Mesenchymal stem cell (in vitro differentiated cells and primary cell): ENCODE measurements around the gene CROCC.

Source experiments
- DNase-seq: peaks from one replicate; pipeline ENCODE4 v3.0.0-alpha.2; 2013
- H2AFZ ChIP-seq: one replicate; pipeline ENCODE4 v1.6.1; 2013; ENCODE audit warnings: low read depth, mild to moderate bottlenecking, control low read depth, inconsistent platforms, low read length, moderate library complexity
- H2AK5ac ChIP-seq: 2 replicates; pipeline ENCODE4 v1.6.1; 2013; ENCODE audit warnings: low read length, moderate library complexity, mild to moderate bottlenecking, inconsistent platforms; ENCODE audit not compliant: severe bottlenecking
- H2BK120ac ChIP-seq: one replicate; pipeline ENCODE4 v1.6.1; 2013; ENCODE audit warnings: low read depth, mild to moderate bottlenecking, inconsistent platforms, low read length, moderate library complexity
- H2BK12ac ChIP-seq, 2 experiments: one replicate each; pipeline ENCODE4 v1.6.1; 2013; ENCODE audit warnings: inconsistent platforms in 2 of 2, low read length in 2 of 2, mild to moderate bottlenecking in 2 of 2, moderate library complexity in 2 of 2, control low read depth in 1 of 2
- H2BK15ac ChIP-seq: one replicate; pipeline ENCODE4 v1.6.1; 2013; ENCODE audit warnings: mild to moderate bottlenecking, low read depth, inconsistent platforms; ENCODE audit not compliant: poor library complexity, severe bottlenecking
- H2BK5ac ChIP-seq: 2 replicates; pipeline ENCODE4 v1.6.1; 2013; ENCODE audit warnings: low read depth, mild to moderate bottlenecking, low read length, control low read depth, inconsistent platforms; ENCODE audit not compliant: poor library complexity, severe bottlenecking
- H3K14ac ChIP-seq, 2 experiments: one replicate each; pipeline ENCODE4 v1.6.1; 2013; ENCODE audit warnings: inconsistent platforms in 2 of 2, low read length in 2 of 2, control low read depth in 1 of 2, mild to moderate bottlenecking in 1 of 2, moderate library complexity in 1 of 2
- H3K18ac ChIP-seq, 2 experiments: one replicate each; pipeline ENCODE4 v1.6.1; 2013; ENCODE audit warnings: inconsistent platforms in 2 of 2, low read length in 2 of 2, control low read depth in 1 of 2, low read depth in 1 of 2, mild to moderate bottlenecking in 1 of 2
- H3K23ac ChIP-seq, 2 experiments: one replicate each; pipeline ENCODE4 v1.6.1; 2013; ENCODE audit warnings: inconsistent platforms in 2 of 2, low read length in 2 of 2, mild to moderate bottlenecking in 2 of 2, moderate library complexity in 2 of 2, control low read depth in 1 of 2
- H3K27ac ChIP-seq: 2 replicates; pipeline ENCODE4 v1.5.1; 2013; ENCODE audit warnings: mild to moderate bottlenecking, moderate library complexity, low read length, control low read depth, inconsistent platforms; ENCODE audit not compliant: poor library complexity, severe bottlenecking
- H3K27me3 ChIP-seq, 2 experiments: 2 replicates each; pipeline versions ENCODE4 v1.6.1 to v1.7.0; 2013; ENCODE audit warnings: low read length in 2 of 2, mild to moderate bottlenecking in 2 of 2, moderate library complexity in 2 of 2, control low read depth in 1 of 2, inconsistent platforms in 1 of 2; ENCODE audit not compliant: control insufficient read depth in 1 of 2, insufficient read depth in 1 of 2
- H3K36me3 ChIP-seq, 2 experiments: 2 replicates each; pipeline versions ENCODE4 v1.6.1 to v1.7.0; 2013; ENCODE audit warnings: low read length in 2 of 2, control low read depth in 1 of 2, inconsistent platforms in 1 of 2, low read depth in 1 of 2, mild to moderate bottlenecking in 1 of 2; ENCODE audit not compliant: insufficient read depth in 2 of 2, control insufficient read depth in 1 of 2
- H3K4ac ChIP-seq, 2 experiments: one replicate each; pipeline ENCODE4 v1.6.1; 2013; ENCODE audit warnings: inconsistent platforms in 2 of 2, low read length in 2 of 2, mild to moderate bottlenecking in 2 of 2, moderate library complexity in 2 of 2, control low read depth in 1 of 2, low read depth in 1 of 2
- H3K4me1 ChIP-seq: 2 replicates; pipeline ENCODE4 v1.6.1; 2013; ENCODE audit warnings: low read depth, low read length, control low read depth; ENCODE audit not compliant: control insufficient read depth, insufficient read depth
- H3K4me2 ChIP-seq: 2 replicates; pipeline ENCODE4 v1.6.1; 2013; ENCODE audit warnings: low read length, mild to moderate bottlenecking, inconsistent platforms; ENCODE audit not compliant: poor library complexity, severe bottlenecking
- H3K4me3 ChIP-seq, 2 experiments: 2 replicates each; pipeline versions ENCODE4 v1.5.1 to v1.7.0; 2013; ENCODE audit warnings: low read length in 2 of 2, mild to moderate bottlenecking in 2 of 2, control low read depth in 1 of 2, low read depth in 1 of 2; ENCODE audit not compliant: insufficient read depth in 1 of 2
- H3K79me1 ChIP-seq: replicated peaks from 2 replicates; pipeline ENCODE4 v1.6.1; 2013; ENCODE audit warnings: mild to moderate bottlenecking, control low read depth, low read length, inconsistent platforms; ENCODE audit not compliant: poor library complexity, severe bottlenecking
- H3K9ac ChIP-seq: 2 replicates; pipeline ENCODE4 v1.7.0; 2013; ENCODE audit warnings: mild to moderate bottlenecking, low read length, moderate library complexity
- H3K9me3 ChIP-seq: 2 replicates; pipeline ENCODE4 v1.7.0; 2013; ENCODE audit warnings: mild to moderate bottlenecking, low read length; ENCODE audit not compliant: control insufficient read depth
- H4K8ac ChIP-seq: one replicate; pipeline ENCODE4 v1.6.1; 2013; ENCODE audit warnings: inconsistent platforms, mild to moderate bottlenecking, low read length, moderate library complexity
- H4K91ac ChIP-seq: one replicate; pipeline ENCODE4 v1.6.1; 2013; ENCODE audit warnings: mild to moderate bottlenecking, low read length, inconsistent platforms
- WGBS: methylation state at CpG from one replicate; pipeline ENCODE4 v1.1.7; 2013; ENCODE audit warnings: mixed read lengths; 5-methylcytosine and 5-hydroxymethylcytosine counted together

Gene CROCC

DNA sequence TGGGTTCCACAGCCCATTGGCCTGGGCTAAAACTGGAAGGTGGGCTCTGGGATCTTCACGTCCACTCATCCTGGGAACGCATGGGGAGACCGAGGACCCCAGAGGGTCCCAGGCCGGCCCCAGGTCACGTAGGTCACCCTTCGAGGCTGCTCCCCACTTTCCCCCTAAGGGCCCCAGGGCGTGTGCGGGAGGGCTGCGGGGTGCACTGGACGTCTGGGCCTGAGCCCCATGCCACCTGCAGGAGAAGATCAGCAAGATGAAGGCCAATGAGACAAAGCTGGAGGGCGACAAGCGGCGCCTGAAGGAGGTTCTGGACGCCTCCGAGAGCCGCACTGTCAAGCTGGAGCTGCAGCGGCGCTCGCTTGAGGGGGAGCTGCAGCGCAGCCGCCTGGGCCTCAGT is 46.2 kb downstream of the CROCC start:
- Histone ChIP-seq H2BK12ac (peak overlapping the region in 1 of 2 experiments; percentile 29), H2AK5ac (peak overlapping the region; percentile 46)
- WGBS = 99% methylated on average over 21 of the region's 21 CpGs

DNA sequence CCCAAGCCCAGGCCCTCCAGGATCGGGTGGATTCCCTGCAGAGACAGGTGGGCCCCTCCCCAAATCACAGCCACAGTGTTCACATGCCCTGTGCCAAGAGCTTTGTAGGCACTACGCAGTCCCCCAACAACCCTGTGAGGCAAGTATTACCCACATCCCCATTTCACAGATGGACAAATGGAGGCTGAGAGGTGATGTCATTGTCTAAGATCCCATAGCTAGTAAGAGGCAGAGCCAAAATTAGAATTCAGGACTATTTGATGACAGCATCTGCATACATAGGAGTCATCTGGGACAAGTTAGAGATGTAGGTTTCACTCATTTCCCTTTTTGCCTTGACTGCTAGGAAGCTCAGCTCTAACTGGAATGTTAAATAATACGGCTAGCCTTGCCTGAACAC is 46.6 kb downstream of the CROCC start:
- no peak overlapping the region for H3K27ac ChIP-seq
- no peak overlapping the region for H2BK5ac ChIP-seq
- DNase-seq = no peak
- no peak overlapping the region for H3K9ac ChIP-seq
- no peak overlapping the region for H2BK120ac ChIP-seq
- no peaks in the 10 kb centered on the region for H3K27me3 ChIP-seq
- no peaks in the 10 kb centered on the region for H3K79me1 ChIP-seq
- H3K14ac ChIP-seq = no peak overlapping the region
- peaks cover 51% of the 10 kb centered on the region for H3K4me1 ChIP-seq
- H2AK5ac ChIP-seq = peak overlapping the region; percentile 46
- H3K9me3 ChIP-seq = no peaks in the 10 kb centered on the region
- H3K23ac ChIP-seq = no peak overlapping the region
- H2BK15ac ChIP-seq = no peak overlapping the region
- no peak overlapping the region for H2BK12ac ChIP-seq
- H4K91ac ChIP-seq = no peak overlapping the region
- no peak overlapping the region for H3K4ac ChIP-seq
- no peak overlapping the region for H4K8ac ChIP-seq
- H3K18ac ChIP-seq = no peak overlapping the region
- no peak overlapping the region for H3K4me3 ChIP-seq
- H2AFZ ChIP-seq = no peak overlapping the region
- H3K4me2 ChIP-seq = no peak overlapping the region
- WGBS = 100% methylated on average over 2 of the region's 3 CpGs
- H3K36me3 ChIP-seq = peaks cover 48 to 74% of the 10 kb centered on the region in 2 experiments

More for the DNA sequence above, 46.2 kb downstream of the CROCC start:
- H2AFZ ChIP-seq = no peak overlapping the region
- H3K4me2 ChIP-seq = no peak overlapping the region
- H3K18ac ChIP-seq = peak overlapping the region in 1 of 2 experiments; percentile 41
- H3K9ac ChIP-seq = no peak overlapping the region
- no peak overlapping the region for H3K27ac ChIP-seq
- no peak overlapping the region for H3K23ac ChIP-seq
- no peak overlapping the region for H3K4ac ChIP-seq
- H2BK15ac ChIP-seq = no peak overlapping the region
- no peak for DNase-seq
- H4K8ac ChIP-seq = no peak overlapping the region
- H2BK5ac ChIP-seq = no peak overlapping the region
- peaks cover 53% of the 10 kb centered on the region for H3K4me1 ChIP-seq
- H3K14ac ChIP-seq = no peak overlapping the region
- H3K79me1 ChIP-seq = no peaks in the 10 kb centered on the region
- H3K4me3 ChIP-seq = no peak overlapping the region
- peaks cover 44 to 70% of the 10 kb centered on the region in 2 experiments for H3K36me3 ChIP-seq
- no peaks in the 10 kb centered on the region for H3K27me3 ChIP-seq
- no peak overlapping the region for H4K91ac ChIP-seq
- no peaks in the 10 kb centered on the region for H3K9me3 ChIP-seq
- no peak overlapping the region for H2BK120ac ChIP-seq

DNA sequence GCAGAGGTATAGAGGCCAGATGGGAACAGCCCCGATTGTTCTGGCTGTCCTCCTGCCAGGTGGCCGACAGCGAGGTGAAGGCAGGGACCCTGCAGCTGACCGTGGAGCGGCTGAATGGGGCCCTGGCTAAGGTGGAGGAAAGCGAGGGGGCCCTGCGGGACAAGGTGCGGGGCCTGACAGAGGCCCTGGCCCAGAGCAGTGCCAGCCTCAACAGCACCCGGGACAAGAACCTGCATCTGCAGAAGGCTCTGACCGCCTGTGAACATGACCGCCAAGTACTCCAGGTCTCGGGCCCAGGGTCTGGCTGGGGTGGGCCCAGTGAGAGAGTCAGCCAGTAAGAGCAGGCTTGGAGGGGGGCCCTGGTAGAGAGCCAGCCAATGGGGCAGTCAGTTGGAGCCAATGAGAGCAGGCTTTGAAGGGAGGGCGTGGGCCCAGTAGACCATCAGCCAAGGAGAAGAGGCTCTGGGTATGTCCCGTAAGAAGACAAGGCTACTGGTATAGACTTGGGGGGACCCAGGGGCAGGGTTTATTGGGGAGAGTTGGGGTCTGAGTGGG is 47.4 kb downstream of the CROCC start:
- Histone ChIP-seq H2BK5ac (no peak overlapping the region), H3K4me3 (no peak overlapping the region), H2BK120ac (no peak overlapping the region), H3K27me3 (no peaks in the 10 kb centered on the region), H3K9ac (no peak overlapping the region), H3K9me3 (no peaks in the 10 kb centered on the region), H3K4me1 (peaks cover 50% of the 10 kb centered on the region), H4K8ac (no peak overlapping the region), H3K79me1 (no peaks in the 10 kb centered on the region), H2AFZ (no peak overlapping the region), H3K18ac (no peak overlapping the region), H2BK12ac (no peak overlapping the region), H4K91ac (no peak overlapping the region), H3K14ac (no peak overlapping the region), H2AK5ac (peak overlapping the region; percentile 23), H3K4ac (no peak overlapping the region), H2BK15ac (no peak overlapping the region), H3K4me2 (no peak overlapping the region), H3K23ac (no peak overlapping the region), H3K27ac (no peak overlapping the region), H3K36me3 (peaks cover 51 to 76% of the 10 kb centered on the region in 2 experiments)
- DNase-seq = no peak
- 95% methylated on average over 14 of the region's 14 CpGs for WGBS

DNA sequence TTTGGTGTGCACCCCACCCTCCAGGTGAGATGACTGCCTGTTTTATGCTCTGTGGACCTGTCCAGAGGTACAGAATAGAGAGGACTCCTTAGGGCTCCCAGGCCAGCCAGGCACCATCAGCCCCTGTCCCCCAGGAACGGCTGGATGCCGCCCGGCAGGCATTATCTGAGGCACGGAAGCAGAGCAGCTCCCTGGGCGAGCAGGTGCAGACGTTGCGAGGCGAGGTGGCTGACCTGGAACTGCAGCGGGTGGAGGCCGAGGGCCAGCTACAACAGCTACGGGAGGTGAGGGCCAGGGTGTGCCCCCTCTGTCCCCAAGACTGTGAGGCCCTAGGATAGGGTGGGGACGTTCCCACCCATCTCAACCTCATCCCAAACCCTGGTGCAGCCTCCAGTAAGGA is 47.9 kb downstream of the CROCC start:
- Histone ChIP-seq H3K14ac (no peak overlapping the region), H2BK15ac (no peak overlapping the region), H3K4me3 (no peak overlapping the region), H4K91ac (no peak overlapping the region), H3K27ac (no peak overlapping the region), H2BK120ac (no peak overlapping the region), H2AK5ac (no peak overlapping the region), H4K8ac (no peak overlapping the region), H3K4ac (no peak overlapping the region), H3K36me3 (peaks cover 51 to 76% of the 10 kb centered on the region in 2 experiments), H3K18ac (no peak overlapping the region), H2BK12ac (peak overlapping the region in 1 of 2 experiments; percentile 21), H3K4me2 (no peak overlapping the region), H3K23ac (no peak overlapping the region), H2AFZ (no peak overlapping the region), H3K79me1 (no peaks in the 10 kb centered on the region), H3K4me1 (peaks cover 50% of the 10 kb centered on the region), H3K9ac (no peak overlapping the region), H3K27me3 (no peaks in the 10 kb centered on the region), H2BK5ac (no peak overlapping the region), H3K9me3 (no peaks in the 10 kb centered on the region)
- no peak for DNase-seq
- WGBS = 97% methylated on average over 10 of the region's 12 CpGs
